ENCODE measurements around the gene MACO1. TPM values are rescaled to one million over a fixed set of nuclear protein-coding genes. Genes with fewer than 3 reads are reported as not detected.
"Not testable (repeated sequence)": the region's sequence is repeated elsewhere in the genome, so short reads cannot be mapped to it uniquely, and the experiment has no call there.

MACO1 gene
- total RNA-seq, 1 experiment from 2014 or later = 23.5 TPM

- DNase-seq (ENCODE audit: low read depth) = not testable (repeated sequence)
Observed at GRCh38 chr1:25423206-25423605, 7.5 kb upstream of the MACO1 start.

GRCh38 chr1:25425098-25426085 is 5.3 kb upstream of the MACO1 start:
- DNase-seq (ENCODE audit: low read depth) = peak; percentile 12

GRCh38 chr1:25427696-25428095 is 3.0 kb upstream of the MACO1 start:
- no peak for DNase-seq (ENCODE audit: low read depth)

- DNase-seq (ENCODE audit: low read depth) = no peak
Observed at GRCh38 chr1:25428475-25429166, 2.1 kb upstream of the MACO1 start.

- no peak for DNase-seq (ENCODE audit: low read depth)
Observed at GRCh38 chr1:25430967-25431881, 527 bp downstream of the MACO1 start.

GRCh38 chr1:25431955-25432719 is 1.4 kb downstream of the MACO1 start:
- DNase-seq (ENCODE audit: low read depth) = peak; percentile 11

- no peak for DNase-seq (ENCODE audit: low read depth)
Observed at GRCh38 chr1:25432749-25433388, 2.2 kb downstream of the MACO1 start.

GRCh38 chr1:25433389-25434186 is 2.9 kb downstream of the MACO1 start:
- DNase-seq (ENCODE audit: low read depth) = peak; percentile 60

- no peak for DNase-seq (ENCODE audit: low read depth)
Observed at GRCh38 chr1:25435397-25436108, 4.9 kb downstream of the MACO1 start.

GRCh38 chr1:25437672-25438071 is 7.0 kb downstream of the MACO1 start:
- DNase-seq (ENCODE audit: low read depth) = no peak

GRCh38 chr1:25439287-25439686 is 8.6 kb downstream of the MACO1 start:
- DNase-seq (ENCODE audit: low read depth) = no peak

GRCh38 chr1:25442178-25442577 is 11.5 kb downstream of the MACO1 start:
- DNase-seq (ENCODE audit: low read depth) = peak; percentile 71

- no peak for DNase-seq (ENCODE audit: low read depth)
Observed at GRCh38 chr1:25443030-25443699, 12.5 kb downstream of the MACO1 start.

- not testable (repeated sequence) for DNase-seq (ENCODE audit: low read depth)
Observed at GRCh38 chr1:25444604-25445003, 13.9 kb downstream of the MACO1 start.

- no peak for DNase-seq (ENCODE audit: low read depth)
Observed at GRCh38 chr1:25445993-25446538, 15.4 kb downstream of the MACO1 start.

GRCh38 chr1:25447547-25447946 is 16.9 kb downstream of the MACO1 start:
- DNase-seq (ENCODE audit: low read depth) = no peak

- DNase-seq (ENCODE audit: low read depth) = no peak
Observed at GRCh38 chr1:25450891-25451290, 20.2 kb downstream of the MACO1 start.

GRCh38 chr1:25451908-25452307 is 21.2 kb downstream of the MACO1 start:
- no peak for DNase-seq (ENCODE audit: low read depth)

Measured in M059J (cell line).